ENCODE data around the gene CDH20. TPM values are rescaled to one million over a fixed set of nuclear protein-coding genes. Genes with fewer than 3 reads are reported as not detected.

Gene CDH20
- polyA plus RNA-seq, 1 donor (not counting 4 experiments of a cell fraction or from before 2014, with no cell fraction given): not detected

DNA sequence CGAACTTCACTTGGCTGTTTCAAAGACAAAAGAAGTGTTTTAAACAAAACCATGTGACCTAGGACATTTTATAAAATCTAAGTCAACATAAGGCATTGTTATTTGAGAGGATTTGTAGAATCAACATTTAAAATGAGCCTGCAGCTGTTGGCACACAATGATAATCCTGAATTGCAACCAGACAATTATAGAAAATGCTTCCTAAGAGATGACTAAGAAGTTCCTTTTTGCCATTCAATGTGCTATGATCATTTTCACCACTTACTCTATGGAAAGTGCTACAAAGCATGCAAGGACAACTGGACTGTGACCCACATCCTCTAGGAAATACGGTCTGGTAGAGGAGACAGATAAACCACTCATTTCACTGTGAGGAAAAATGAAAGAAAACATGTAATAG is 246.4 kb downstream of the CDH20 start:
- FAIRE-seq (no peak), DNase-seq (ENCODE audit: low read depth, low spot score) (no peak)
- H3K27ac ChIP-seq (ENCODE audit: control insufficient read depth, insufficient read depth, low read length): no peak overlapping the region
- no peak overlapping the region for H3K9ac ChIP-seq (ENCODE audit: control insufficient read depth, extremely low read depth, insufficient read depth, low read length)
- TF ChIP-seq, protein P1, sequence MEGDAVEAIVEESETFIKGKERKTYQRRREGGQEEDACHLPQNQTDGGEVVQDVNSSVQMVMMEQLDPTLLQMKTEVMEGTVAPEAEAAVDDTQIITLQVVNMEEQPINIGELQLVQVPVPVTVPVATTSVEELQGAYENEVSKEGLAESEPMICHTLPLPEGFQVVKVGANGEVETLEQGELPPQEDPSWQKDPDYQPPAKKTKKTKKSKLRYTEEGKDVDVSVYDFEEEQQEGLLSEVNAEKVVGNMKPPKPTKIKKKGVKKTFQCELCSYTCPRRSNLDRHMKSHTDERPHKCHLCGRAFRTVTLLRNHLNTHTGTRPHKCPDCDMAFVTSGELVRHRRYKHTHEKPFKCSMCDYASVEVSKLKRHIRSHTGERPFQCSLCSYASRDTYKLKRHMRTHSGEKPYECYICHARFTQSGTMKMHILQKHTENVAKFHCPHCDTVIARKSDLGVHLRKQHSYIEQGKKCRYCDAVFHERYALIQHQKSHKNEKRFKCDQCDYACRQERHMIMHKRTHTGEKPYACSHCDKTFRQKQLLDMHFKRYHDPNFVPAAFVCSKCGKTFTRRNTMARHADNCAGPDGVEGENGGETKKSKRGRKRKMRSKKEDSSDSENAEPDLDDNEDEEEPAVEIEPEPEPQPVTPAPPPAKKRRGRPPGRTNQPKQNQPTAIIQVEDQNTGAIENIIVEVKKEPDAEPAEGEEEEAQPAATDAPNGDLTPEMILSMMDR (optimal IDR thresholded peaks at IDR 0.05 in 1 of 3, IDR thresholded peaks at IDR 0.05 in 1 of 3, conservative IDR thresholded peaks at IDR 0.05 in 1 of 3; ENCODE audit: extremely low read depth in 1 of 3, insufficient read depth in 2 of 3, low read length in 3 of 3): no peak
- TF ChIP-seq EZH2 (IDR thresholded peaks at IDR 0.05; ENCODE audit: low read length): no peak
- no peak overlapping the region for H3K4me3 ChIP-seq (ENCODE audit: control insufficient read depth in 2 of 3, extremely low read depth in 1 of 3, insufficient read depth in 2 of 3, low read depth in 1 of 3, low read length in 3 of 3)
- H4K20me1 ChIP-seq (ENCODE audit: control insufficient read depth, extremely low read depth, insufficient read depth, low read length): no peaks in the 10 kb centered on the region
- peaks cover 7 to 10% of the 10 kb centered on the region in 2 experiments for H3K36me3 ChIP-seq (ENCODE audit: control insufficient read depth in 2 of 2, extremely low read depth in 1 of 2, insufficient read depth in 2 of 2, low read length in 2 of 2)
- H3K4me1 ChIP-seq (ENCODE audit: control insufficient read depth, extremely low read depth, insufficient read depth, low read length): peaks cover 9% of the 10 kb centered on the region
- no peaks in the 10 kb centered on the region for H3K27me3 ChIP-seq (ENCODE audit: control insufficient read depth, extremely low read depth, insufficient read depth, low read length)
- no peaks in the 10 kb centered on the region for H3K79me2 ChIP-seq (ENCODE audit: control insufficient read depth, insufficient read depth, low read length)
- H3K9me1 ChIP-seq (ENCODE audit: control insufficient read depth, extremely low read depth, insufficient read depth, low read length): no peaks in the 10 kb centered on the region
- H3K4me2 ChIP-seq (ENCODE audit: control insufficient read depth, extremely low read depth, insufficient read depth, low read depth, low read length): no peak overlapping the region
- H3K9me3 ChIP-seq (ENCODE audit: control insufficient read depth, low read depth, low read length): no peaks in the 10 kb centered on the region
- dilution Hi-C loops (cut with MboI; ENCODE audit: extremely low pct_ligation_motif_present, low sequenced_read_pairs): no loop called here
- no peak overlapping the region for H2AFZ ChIP-seq (ENCODE audit: control insufficient read depth, low read length)

DNA sequence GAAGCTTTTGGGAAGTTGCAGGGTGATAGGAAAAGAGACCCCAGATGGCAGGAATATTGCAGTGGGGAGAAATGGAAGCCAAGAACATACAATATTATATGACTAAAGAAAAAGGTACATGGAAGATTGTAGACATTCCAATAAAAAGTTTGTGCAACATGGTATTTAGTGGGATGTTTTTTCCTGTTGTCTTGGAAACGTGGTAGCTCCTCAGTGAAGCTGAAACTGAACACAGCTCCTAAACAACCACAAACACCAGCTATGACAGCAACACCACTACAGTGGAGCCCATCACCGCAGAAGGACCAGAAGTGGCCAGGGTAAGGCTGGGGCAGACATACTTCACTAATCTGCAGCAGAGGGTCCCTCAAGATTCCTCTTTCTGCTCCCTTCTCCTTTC is 246.8 kb downstream of the CDH20 start:
- DNase-seq (ENCODE audit: low read depth, low spot score) (no peak), FAIRE-seq (no peak)
- H3K79me2 ChIP-seq (ENCODE audit: control insufficient read depth, insufficient read depth, low read length): no peaks in the 10 kb centered on the region
- H3K27ac ChIP-seq (ENCODE audit: control insufficient read depth, insufficient read depth, low read length): no peak overlapping the region
- no peak overlapping the region for H3K9ac ChIP-seq (ENCODE audit: control insufficient read depth, extremely low read depth, insufficient read depth, low read length)
- peaks cover 9% of the 10 kb centered on the region for H3K4me1 ChIP-seq (ENCODE audit: control insufficient read depth, extremely low read depth, insufficient read depth, low read length)
- H3K9me1 ChIP-seq (ENCODE audit: control insufficient read depth, extremely low read depth, insufficient read depth, low read length): no peaks in the 10 kb centered on the region
- H3K4me2 ChIP-seq (ENCODE audit: control insufficient read depth, extremely low read depth, insufficient read depth, low read depth, low read length): no peak overlapping the region
- no peak overlapping the region for H3K4me3 ChIP-seq (ENCODE audit: control insufficient read depth in 2 of 3, extremely low read depth in 1 of 3, insufficient read depth in 2 of 3, low read depth in 1 of 3, low read length in 3 of 3)
- H4K20me1 ChIP-seq (ENCODE audit: control insufficient read depth, extremely low read depth, insufficient read depth, low read length): no peaks in the 10 kb centered on the region
- H3K36me3 ChIP-seq (ENCODE audit: control insufficient read depth in 2 of 2, extremely low read depth in 1 of 2, insufficient read depth in 2 of 2, low read length in 2 of 2): peaks cover 7 to 10% of the 10 kb centered on the region in 2 experiments
- dilution Hi-C loops (cut with MboI; ENCODE audit: extremely low pct_ligation_motif_present, low sequenced_read_pairs): no loop called here
- no peak overlapping the region for H2AFZ ChIP-seq (ENCODE audit: control insufficient read depth, low read length)
- H3K9me3 ChIP-seq (ENCODE audit: control insufficient read depth, low read depth, low read length): no peaks in the 10 kb centered on the region
- H3K27me3 ChIP-seq (ENCODE audit: control insufficient read depth, extremely low read depth, insufficient read depth, low read length): no peaks in the 10 kb centered on the region
- no peak for TF ChIP-seq EZH2 (IDR thresholded peaks at IDR 0.05; ENCODE audit: low read length)
- TF ChIP-seq, protein P1 (optimal IDR thresholded peaks at IDR 0.05 in 1 of 3, IDR thresholded peaks at IDR 0.05 in 1 of 3, conservative IDR thresholded peaks at IDR 0.05 in 1 of 3; ENCODE audit: extremely low read depth in 1 of 3, insufficient read depth in 2 of 3, low read length in 3 of 3): no peak
